Activated naive CD4-positive, alpha-beta T cell (primary cell): ENCODE data around the gene OR6B3.
"Not testable (repeated sequence)": the region's sequence is repeated elsewhere in the genome, so short reads cannot be mapped to it uniquely, and the experiment has no call there.

Experiments used
- DNase-seq, 4 experiments: peaks; one replicate each; lab custom pipeline; 2025; lab: John Stamatoyannopoulos, UW

The OR6B3 gene

DNA sequence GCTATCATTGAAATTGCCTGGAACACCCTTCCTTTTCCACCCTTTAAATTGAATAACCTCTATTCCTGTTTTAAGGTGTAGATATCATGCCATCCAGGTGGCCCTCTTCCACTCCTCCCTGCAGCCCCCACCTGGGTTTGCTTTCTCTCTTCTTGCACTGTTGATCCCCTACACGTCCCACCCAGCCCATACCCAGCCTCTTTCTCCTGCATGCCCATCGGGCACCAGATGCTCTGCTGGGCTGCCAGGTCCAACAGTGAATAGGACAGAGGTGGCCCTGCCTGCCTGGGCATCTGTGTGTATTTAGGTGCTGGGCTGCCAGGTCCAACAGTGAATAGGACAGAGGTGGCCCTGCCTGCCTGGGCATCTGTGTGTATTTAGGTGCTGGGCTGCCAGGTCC, 9.2 kb downstream of the OR6B3 start:
- DNase-seq, result not testable (repeated sequence)

DNA sequence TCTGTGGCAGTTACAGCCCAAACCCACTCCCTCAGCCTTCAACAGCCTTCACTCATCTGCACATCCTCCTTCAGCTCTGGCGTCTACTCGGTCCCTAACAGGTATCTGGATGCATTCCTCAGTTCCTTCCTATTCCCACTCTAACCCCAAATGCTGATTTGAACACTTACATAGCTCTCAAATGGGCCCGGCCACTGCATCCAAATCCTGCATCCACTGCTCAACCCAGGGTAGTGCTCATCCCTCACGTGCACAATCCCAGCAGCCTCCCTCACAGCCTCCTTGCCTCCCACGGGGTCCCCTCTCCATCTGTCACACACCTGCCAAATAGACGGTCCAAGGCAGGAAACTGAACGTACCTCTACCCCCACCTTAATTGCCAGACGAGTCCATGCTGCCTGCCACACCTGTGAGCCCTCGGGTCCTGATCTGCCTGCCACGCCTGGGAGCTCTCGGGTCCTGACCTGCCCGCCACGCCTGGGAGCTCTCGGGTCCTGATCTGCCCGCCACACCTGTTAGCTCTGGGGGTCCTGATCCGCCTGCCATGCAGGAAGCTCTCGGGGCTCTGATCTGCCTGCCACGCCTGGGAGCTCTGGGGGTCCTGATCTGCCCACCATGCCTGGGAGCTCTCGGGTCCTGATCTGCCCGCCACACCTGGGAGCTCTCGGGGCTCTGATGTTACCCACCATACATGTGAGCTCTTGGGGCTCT, 9.9 kb downstream of the OR6B3 start:
- no peak for DNase-seq

DNA sequence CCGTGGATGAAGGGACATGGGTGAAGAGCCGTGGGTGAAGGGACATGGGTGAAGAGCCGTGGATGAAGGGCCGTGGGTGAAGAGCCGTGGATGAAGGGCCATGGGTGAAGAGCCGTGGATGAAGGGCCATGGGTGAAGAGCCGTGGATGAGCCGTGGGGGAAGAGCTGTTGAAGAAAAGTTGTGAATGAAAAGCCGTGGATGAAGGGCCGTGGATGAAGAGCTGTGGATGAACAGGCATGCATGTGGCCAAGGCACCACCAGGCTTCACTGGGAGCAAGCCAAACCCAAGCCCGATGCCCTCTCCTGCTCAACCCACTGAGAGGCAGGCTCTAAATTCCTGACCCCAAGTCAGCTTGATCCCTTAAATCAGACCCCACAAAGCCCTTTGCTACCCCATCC, 10.6 kb downstream of the OR6B3 start:
- no peak for DNase-seq

DNA sequence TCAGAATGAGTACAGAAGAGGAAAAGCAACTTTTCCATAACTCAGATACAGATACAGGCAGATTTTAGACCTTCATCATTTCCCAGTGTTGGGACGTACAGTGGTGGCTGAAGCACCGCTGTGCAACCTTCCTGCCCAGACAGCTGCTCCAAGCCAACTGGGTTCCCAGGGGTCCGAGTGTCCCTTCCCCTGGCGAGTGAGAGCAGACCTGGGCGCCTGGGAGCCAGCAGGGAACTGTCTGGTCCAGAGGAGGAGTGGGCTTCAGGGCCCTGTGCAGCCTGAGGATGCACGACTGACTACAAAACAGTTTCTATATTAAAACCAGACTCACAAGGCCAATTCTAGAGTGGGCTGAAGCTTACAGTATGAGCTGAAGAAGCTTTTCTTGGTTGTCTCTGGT, 12.0 kb downstream of the OR6B3 start:
- DNase-seq, result no peak

- no peak for DNase-seq
Observed at GRCh38 chr2:240037358-240037757, 16.0 kb downstream of the OR6B3 start.

DNA sequence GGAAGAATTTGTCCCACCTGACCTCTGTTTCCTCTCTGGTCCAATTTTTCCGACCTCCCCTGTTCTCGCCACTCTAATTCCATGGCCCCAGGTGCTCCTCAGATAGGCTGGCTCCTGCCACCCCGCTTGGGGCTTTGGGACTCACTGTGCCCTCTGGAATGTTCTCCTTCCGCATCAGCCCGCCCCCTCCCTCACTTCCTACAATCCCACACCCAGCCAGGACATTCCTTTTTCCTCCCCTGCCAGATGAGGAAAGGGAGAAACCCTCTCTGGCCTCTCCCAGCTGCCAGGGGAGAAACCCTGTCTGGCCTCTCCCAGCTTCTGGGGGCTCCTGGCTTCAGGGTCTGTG, 20.0 kb downstream of the OR6B3 start:
- DNase-seq, result no peak

DNA sequence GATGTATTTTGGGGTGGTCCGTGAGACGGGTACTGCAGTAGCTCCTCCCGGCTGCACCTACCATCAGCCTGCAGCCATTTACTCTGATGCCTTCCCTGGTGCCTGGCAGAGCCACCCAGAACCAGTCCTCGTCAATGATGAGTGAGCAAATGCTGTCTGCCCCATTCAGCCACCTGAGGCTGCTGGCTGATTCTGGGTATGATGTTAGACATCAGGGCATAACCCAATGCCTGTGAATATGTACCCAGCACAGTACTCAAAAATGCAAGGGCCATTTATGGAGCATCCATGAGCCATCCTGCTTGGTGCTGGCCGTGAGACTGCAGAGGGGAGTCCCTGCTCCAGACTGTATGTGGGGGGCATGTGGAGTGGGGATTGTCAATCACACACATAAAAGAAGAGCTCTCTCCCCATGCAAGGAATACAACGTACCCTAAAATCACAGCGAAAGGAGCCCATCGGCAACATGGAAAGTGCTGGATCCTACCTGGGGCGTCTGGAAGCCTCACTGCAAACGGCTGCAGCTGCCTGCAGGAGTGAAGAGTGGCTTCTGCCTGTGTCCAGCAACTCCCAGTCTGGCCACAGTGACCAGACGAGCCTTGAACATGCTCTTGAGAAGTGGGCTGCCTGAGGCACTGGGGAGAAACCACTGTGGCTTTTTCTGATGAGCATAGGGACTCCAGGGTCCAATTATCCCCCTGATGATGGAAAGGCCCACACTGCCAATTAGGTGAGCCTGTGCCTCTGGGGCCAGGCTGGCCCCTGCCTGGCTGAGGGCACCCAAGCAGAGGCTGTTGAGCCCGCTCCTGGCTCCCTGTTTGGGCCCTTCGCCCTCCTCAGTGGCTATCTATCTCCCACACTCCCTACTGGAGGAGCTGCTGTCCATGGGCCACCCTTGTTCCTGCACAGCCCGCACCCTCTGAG, 20.7 kb downstream of the OR6B3 start:
- DNase-seq, result no peak

GRCh38 chr2:240030379-240031094, 22.8 kb downstream of the OR6B3 start, which contains the start of gene OR6B2:
Gene OR6B2 (minus strand): TSS chr2:240030429. CDS start chr2:240030429, 0 bp downstream.
- DNase-seq, result no peak

DNA sequence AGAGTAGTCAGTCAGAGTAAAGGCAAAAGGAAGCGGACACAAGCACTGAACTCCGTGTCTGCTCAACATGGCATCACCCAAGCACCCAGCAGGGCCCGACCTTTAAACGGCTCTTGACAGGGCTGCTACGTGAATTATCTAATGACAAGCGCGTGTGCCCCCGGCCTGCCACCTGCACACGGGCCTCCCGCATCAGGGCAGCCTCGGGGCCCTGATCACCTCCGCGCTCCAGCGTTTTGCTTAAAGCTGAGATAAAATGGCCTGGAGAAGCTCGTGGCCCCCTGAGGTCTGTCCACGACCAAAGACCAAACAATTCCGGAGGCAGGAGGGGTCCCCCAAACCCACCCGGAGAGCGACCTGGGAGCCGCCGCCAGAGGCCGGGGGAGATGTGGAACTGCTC, 28.6 kb downstream of the OR6B3 start:
- peak in 2 of 4 experiments; percentile 30 to 33 for DNase-seq

DNA sequence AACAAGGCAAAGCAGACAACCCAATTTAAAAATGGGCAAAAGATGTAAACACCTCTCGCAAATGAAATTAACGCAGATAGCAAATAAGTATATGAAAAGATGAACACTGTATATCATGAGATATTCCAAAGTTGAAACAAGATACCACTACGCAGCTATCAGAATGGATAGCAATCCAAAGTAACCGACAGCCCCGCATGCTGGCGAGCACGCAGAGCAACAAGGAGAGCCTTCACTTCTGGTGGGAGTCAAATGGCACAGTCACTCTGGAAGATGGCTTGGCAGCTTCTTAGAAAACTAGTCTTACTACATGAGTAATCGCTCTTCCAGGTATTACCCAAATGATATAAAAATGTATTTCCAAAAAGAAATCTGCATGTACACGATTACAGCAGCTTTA, 29.5 kb downstream of the OR6B3 start:
- no peak for DNase-seq

GRCh38 chr2:240021488-240022104, 31.7 kb downstream of the OR6B3 start:
- DNase-seq, result peak in 3 of 4 experiments; percentile 22 to 50 (median 42)

DNA sequence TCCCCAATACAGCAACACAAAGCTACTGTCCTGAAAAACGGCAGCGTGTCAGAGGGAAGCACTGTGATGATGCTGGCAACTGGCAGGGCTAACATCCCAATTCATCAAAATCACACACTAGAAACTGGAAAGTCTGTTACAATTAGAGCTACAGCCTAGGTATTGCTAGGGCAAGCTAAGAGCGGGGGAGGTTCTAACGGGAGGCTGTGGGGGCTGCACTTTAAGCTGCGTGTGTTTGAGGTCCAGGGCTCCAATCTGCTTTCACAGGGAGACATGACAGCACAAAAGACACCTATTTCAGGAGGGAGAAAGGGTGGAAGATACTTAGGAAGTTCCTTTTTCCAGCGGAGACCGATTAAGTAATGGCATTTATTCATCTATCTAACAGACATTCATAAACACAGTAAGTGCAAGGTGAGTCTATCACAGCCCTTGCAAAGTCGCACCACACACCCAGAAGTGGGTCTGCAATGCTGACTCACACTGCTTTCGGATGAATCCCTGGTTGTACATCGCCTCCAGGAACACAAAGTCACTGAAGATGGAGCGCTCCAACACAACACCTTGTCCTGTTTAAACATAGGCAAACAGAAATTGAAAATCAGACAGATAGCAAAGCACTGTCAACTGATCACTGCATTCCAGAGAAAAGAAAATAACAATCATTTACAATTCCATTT, 35.1 kb downstream of the OR6B3 start:
- DNase-seq, result no peak

DNA sequence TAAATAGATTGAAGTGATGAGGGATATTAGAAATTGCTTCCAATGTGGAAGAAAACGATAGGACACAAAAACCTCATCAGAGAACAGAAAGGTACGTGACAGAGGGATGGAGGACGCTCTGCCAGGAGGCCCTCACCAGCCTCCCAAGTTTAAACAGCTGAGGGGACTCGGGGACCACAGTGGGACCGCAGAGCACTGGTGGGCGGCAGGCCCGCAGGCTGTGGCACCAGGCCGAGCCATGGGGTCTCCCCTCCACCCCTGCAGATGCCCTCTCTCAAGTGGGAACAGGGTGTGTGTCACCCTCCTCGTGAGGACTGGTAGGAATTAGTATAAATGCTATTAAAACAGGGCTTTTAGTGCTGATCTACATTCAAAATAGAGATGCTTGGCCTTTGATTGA, 39.0 kb downstream of the OR6B3 start:
- DNase-seq, result no peak

DNA sequence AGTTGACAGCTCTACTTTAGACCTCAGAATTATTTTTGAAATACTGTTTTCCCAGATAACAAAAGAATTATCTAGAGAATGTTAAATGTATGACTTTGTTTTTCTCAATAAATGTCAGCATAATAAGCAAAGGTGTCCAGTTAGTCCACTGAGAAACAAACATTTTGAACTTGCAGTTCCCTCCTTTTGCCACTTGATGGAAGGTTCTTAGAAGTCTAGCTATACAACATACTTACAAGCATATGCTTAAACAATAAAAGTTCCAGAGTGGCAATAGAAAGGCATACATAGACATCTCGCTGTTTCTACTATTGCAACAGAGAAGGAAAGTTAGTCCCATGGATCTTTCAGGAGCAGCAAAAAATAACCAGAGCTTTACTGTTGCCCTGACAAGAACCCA, 40.0 kb downstream of the OR6B3 start:
- DNase-seq, result no peak

GRCh38 chr2:240002983-240003382, 50.3 kb downstream of the OR6B3 start:
- DNase-seq, result no peak

DNA sequence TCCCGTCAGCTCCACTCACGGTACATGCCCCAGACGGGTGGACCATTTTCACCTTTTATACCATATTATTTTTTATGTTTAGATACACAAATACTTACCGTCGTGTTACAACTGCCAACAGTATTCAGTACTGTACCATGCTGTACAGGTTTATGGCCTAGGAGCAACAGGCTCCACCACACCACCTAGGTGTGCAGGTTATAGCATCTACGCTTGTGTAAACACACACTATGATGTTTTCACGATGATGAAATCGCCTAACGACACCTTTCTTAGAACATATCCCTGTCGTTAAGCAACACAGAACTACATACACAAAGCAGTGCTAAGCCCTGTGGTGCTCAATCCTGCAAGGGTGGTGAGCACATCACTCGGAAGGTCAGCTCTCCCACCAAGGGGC, 52.6 kb downstream of the OR6B3 start:
- no peak for DNase-seq

DNA sequence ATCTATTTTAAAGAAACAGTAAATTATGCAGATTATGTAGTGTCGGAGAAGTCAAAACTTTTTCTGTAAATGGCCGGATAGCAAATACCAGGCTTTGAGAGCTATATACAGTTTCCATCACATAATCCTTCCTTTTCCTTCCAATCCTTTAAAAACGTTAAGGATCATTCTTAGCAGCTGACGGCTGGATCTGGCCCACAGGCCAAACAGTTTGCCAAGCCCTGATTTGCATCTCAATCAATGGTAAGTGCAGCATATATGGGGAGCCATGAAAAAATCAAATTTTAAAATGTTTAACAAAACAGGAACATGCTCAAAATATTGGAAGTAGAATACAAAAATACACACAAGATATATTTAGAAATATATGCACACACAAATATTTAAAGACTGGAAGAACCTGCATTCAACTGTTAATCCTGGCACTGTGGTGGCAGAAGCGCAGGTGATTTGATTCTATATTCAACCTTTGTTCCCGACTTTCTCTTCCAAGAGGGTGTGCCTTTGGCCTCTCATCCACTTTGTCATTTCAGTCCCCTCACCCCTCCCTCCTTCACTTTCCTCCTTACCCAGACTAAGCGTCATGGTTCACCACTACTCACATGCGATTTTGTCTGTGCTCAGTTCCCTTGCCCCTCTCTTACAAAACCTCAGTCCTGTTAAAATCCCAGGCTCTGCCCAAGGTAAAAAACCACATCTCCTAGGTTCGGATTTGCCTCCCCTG, 55.5 kb downstream of the OR6B3 start:
- no peak for DNase-seq
